A549 (cell line): ENCODE measurements around the gene BTBD10.

Source experiments
- EP300 ChIP-seq, 2 experiments: fragments of >200 bp; sonication (Bioruptor Twin); formaldehyde crosslinking; IDR thresholded peaks; 2 replicates in 1 of 2; 3 replicates in 1 of 2; pipeline ENCODE4 v1.6.1; 2016 to 2017
- GATA3 ChIP-seq: IDR thresholded peaks from 2 replicates; pipeline ENCODE4 v1.6.1; 2012; ENCODE audit warnings: borderline replicate concordance
- HEYL ChIP-seq: fragments of 250-450 bp; sonication (Bioruptor Pico); IDR thresholded peaks from 2 replicates; pipeline ENCODE4 v1.8.0; 2021; ENCODE audit warnings: mild to moderate bottlenecking, moderate library complexity
- POLR2A ChIP-seq: IDR thresholded peaks from 2 replicates; pipeline ENCODE4 v1.6.1; 2012; ENCODE audit warnings: mild to moderate bottlenecking, low read length
- RCOR1 ChIP-seq: fragments of 150-350 bp; IDR thresholded peaks from 2 replicates; pipeline ENCODE4 v1.6.1; 2014; ENCODE audit warnings: antibody characterized with exemption, low read length, low read depth
- REST ChIP-seq: fragments of 200-600 bp; sonication (generic); IDR thresholded peaks from 2 replicates; pipeline ENCODE4 v1.6.1; 2016; ENCODE audit warnings: antibody characterized with exemption, mild to moderate bottlenecking, moderate library complexity
- TF ChIP-seq, protein P1 (sequence below): fragments of >200 bp; sonication (Bioruptor Twin); formaldehyde crosslinking; IDR thresholded peaks from 3 replicates; pipeline ENCODE4 v1.5.1; 2016
- TF ChIP-seq, protein P2 (sequence below): fragments of 450-650 bp; IDR thresholded peaks from 2 replicates; pipeline ENCODE4 v1.6.1; 2014; ENCODE audit warnings: antibody characterized with exemption

GRCh38 chr11:13343067-13343466, 120.0 kb downstream of the BTBD10 start:
- no peak for TF ChIP-seq HEYL (CRISPR knock-in tag)
- TF ChIP-seq, protein P1, sequence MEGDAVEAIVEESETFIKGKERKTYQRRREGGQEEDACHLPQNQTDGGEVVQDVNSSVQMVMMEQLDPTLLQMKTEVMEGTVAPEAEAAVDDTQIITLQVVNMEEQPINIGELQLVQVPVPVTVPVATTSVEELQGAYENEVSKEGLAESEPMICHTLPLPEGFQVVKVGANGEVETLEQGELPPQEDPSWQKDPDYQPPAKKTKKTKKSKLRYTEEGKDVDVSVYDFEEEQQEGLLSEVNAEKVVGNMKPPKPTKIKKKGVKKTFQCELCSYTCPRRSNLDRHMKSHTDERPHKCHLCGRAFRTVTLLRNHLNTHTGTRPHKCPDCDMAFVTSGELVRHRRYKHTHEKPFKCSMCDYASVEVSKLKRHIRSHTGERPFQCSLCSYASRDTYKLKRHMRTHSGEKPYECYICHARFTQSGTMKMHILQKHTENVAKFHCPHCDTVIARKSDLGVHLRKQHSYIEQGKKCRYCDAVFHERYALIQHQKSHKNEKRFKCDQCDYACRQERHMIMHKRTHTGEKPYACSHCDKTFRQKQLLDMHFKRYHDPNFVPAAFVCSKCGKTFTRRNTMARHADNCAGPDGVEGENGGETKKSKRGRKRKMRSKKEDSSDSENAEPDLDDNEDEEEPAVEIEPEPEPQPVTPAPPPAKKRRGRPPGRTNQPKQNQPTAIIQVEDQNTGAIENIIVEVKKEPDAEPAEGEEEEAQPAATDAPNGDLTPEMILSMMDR = no peak
- TF ChIP-seq, protein P2, sequence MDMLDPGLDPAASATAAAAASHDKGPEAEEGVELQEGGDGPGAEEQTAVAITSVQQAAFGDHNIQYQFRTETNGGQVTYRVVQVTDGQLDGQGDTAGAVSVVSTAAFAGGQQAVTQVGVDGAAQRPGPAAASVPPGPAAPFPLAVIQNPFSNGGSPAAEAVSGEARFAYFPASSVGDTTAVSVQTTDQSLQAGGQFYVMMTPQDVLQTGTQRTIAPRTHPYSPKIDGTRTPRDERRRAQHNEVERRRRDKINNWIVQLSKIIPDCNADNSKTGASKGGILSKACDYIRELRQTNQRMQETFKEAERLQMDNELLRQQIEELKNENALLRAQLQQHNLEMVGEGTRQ = no peak
- TF ChIP-seq RCOR1 = no peak
- no peak for TF ChIP-seq GATA3
- no peak for TF ChIP-seq REST
- TF ChIP-seq EP300 (IDR thresholded peaks at IDR 0.05) = no peak
- no peak for TF ChIP-seq POLR2A
